Esophagus muscularis mucosa (tissue), 4 donors: ENCODE measurements around the gene NDUFS8. TPM values are rescaled to one million over a fixed set of nuclear protein-coding genes. Genes with fewer than 3 reads are reported as not detected.

Source experiments
- DNase-seq: peaks from one replicate; pipeline ENCODE4 v3.0.0-alpha.2; 2017; ENCODE audit errors: extremely low spot score
- H3K27ac ChIP-seq, 4 donors: fragments of 200-600 bp; sonication (generic); replicated peaks in 1 of 4; 1 replicate in 3 of 4; 2 replicates in 1 of 4; pipeline ENCODE4 v1.5.1; 2016 to 2019; ENCODE audit warnings: mild to moderate bottlenecking in 1 of 4
- H3K27me3 ChIP-seq, 4 donors: fragments of 200-600 bp; sonication (generic); one replicate each; pipeline versions ENCODE4 v1.5.1 to v1.6.0; 2016 to 2019
- H3K36me3 ChIP-seq, 4 donors: fragments of 200-600 bp; sonication (generic); one replicate each; pipeline ENCODE4 v1.5.1; 2016 to 2019
- H3K4me1 ChIP-seq, 4 donors: fragments of 200-600 bp; sonication (generic); one replicate each; pipeline ENCODE4 v1.5.1; 2016 to 2019
- H3K4me3 ChIP-seq, 4 donors: fragments of 200-600 bp; sonication (generic); 1 replicate in 2 of 4; 2 replicates in 2 of 4; pipeline ENCODE4 v1.5.1; 2016 to 2019; ENCODE audit warnings: mild to moderate bottlenecking in 4 of 4, moderate library complexity in 1 of 4
- H3K9me3 ChIP-seq, 4 donors: fragments of 200-600 bp; sonication (generic); 1 replicate in 3 of 4; 2 replicates in 1 of 4; pipeline ENCODE4 v1.5.1; 2016 to 2019
- CTCF ChIP-seq, 3 experiments: fragments of 200-600 bp in 2 of 3; fragments of 450-650 bp in 1 of 3; sonication (generic) in 2 of 3; IDR thresholded peaks; one replicate each; pipeline ENCODE4 v1.5.1; 2017 to 2019; ENCODE audit warnings: antibody characterized with exemption in 3 of 3, mild to moderate bottlenecking in 2 of 3, moderate library complexity in 1 of 3
- EP300 ChIP-seq: sonication (generic); formaldehyde crosslinking; IDR thresholded peaks from one replicate; pipeline ENCODE4 v1.6.1; 2017; ENCODE audit warnings: antibody characterized with exemption
- POLR2A ChIP-seq: fragments of 450-650 bp; IDR thresholded peaks from one replicate; pipeline ENCODE4 v1.6.1; 2017; ENCODE audit warnings: antibody characterized with exemption, moderate library complexity, mild to moderate bottlenecking, low read depth
- POLR2AphosphoS5 ChIP-seq, 2 donors: sonication (generic); formaldehyde crosslinking; IDR thresholded peaks; one replicate each; pipeline ENCODE4 v1.6.1; 2017; ENCODE audit warnings: antibody characterized with exemption in 2 of 2
- WGBS: methylation state at CpG from one replicate; pipeline ENCODE4 v1.1.5; 2018; 5-methylcytosine and 5-hydroxymethylcytosine counted together
- intact Hi-C: fragments of 100-400 bp; cut with DNase I; formaldehyde crosslinking; loops from one replicate; pipeline ENCODE4 v1.15.1; 2023
- total RNA-seq, 4 donors: library from RNA; depleted of rRNA; stranded (reverse); fragments of >200 nt; gene quantifications; one replicate each; pipeline versions ENCODE4 v1.1.0 to v1.2.1, GENCODE V29; 2016

Gene NDUFS8
- total RNA-seq, 4 donors from 2014 or later, result 178 to 271 (median 198) TPM

GRCh38 chr11:68010090-68011041 is 20.1 kb upstream of the NDUFS8 start, which contains the start of gene ALDH3B1:
TSS of gene ALDH3B1 (plus strand) at chr11:68010327. CDS start at chr11:68015298, 4,971 bp downstream.
- intact Hi-C loops, result no loop called here
- H3K4me1 ChIP-seq, result peaks cover 20 to 68% (median 57%) of the 10 kb centered on the region in 4 donors

DNA sequence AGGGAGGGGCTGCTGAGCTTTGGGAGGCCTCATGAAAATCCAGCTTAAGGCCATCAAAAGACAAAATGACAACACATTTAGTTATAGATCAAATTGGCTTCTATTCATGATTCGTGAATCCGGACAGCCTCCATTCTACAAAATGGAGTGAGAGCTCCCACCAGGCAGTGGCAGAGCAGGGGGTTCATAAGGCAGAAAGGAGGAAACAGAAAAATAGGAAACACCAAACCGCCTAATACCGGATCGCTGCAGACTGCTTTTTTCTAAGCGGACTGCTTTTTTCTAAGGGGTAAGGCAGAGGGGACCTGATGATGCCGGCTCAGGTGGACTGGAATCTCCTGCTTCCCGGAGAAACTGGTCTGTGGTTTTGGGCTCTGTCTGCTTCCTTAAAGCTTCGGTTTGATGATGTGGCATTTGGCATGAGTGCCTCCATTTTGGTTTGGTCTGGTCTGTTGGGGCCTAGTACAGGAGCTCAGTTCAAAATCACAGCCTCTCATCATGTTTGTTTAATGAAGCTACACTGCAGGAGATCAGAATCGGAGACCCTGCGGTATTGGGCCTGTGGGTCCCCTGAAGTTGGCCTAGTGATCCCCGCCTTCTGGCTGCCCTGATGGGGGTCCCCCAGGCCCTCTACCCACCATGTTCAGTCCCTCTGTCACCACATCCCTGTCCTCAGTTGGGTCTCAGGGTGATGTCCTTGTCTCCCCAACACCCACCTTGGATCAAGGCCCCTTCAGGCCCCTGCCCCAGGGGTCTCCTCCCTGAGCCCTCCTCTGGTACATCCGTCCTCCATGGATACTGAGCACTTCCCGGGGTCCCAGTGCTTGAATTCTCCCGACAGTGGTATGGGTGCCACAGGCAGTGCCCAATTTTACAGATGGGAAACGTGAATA is 19.2 kb upstream of the NDUFS8 start:
- Histone ChIP-seq H3K4me1 (peaks cover 20 to 68% (median 57%) of the 10 kb centered on the region in 4 donors), H3K27me3 (no peaks in the 10 kb centered on the region), H3K4me3 (peak overlapping the region; percentile 38 to 55 (median 46)), H3K9me3 (no peaks in the 10 kb centered on the region), H3K27ac (peak overlapping the region; percentile 75 to 80 (median 80)), H3K36me3 (no peaks in the 10 kb centered on the region)
- intact Hi-C loops, result no loop called here
- 72% methylated on average over 10 of the region's 16 CpGs for WGBS
- TF ChIP-seq EP300, result no peak
- no peak for TF ChIP-seq CTCF (IDR thresholded peaks at IDR 0.05)
- TF ChIP-seq POLR2A, result no peak
- TF ChIP-seq POLR2AphosphoS5 (IDR thresholded peaks at IDR 0.05), result no peak
- no peak for DNase-seq

More at GRCh38 chr11:68010090-68011041, 20.1 kb upstream of the NDUFS8 start, which contains the start of gene ALDH3B1:
- Histone ChIP-seq H3K27me3 (no peaks in the 10 kb centered on the region), H3K36me3 (no peaks in the 10 kb centered on the region), H3K4me3 (peak within 1 kb of the TSS; percentile 38 to 55 (median 46)), H3K9me3 (no peaks in the 10 kb centered on the region), H3K27ac (peak within 1 kb of the TSS; percentile 75 to 80 (median 80))
- peak; percentile 97 for DNase-seq
- WGBS, result 16% methylated on average over 13 of the region's 33 CpGs
- TF ChIP-seq POLR2A, result no peak
- TF ChIP-seq POLR2AphosphoS5 (IDR thresholded peaks at IDR 0.05), result peak; percentile 76 to 80
- no peak for TF ChIP-seq CTCF (IDR thresholded peaks at IDR 0.05)

- intact Hi-C loops, result no loop called here
- no peak overlapping the region for H3K4me3 ChIP-seq
- H3K36me3 ChIP-seq, result no peaks in the 10 kb centered on the region
- H3K27ac ChIP-seq, result peak overlapping the region; percentile 34 to 75 (median 44)
- DNase-seq, result no peak
- WGBS, result 71% methylated on average over 12 of the region's 17 CpGs
- H3K27me3 ChIP-seq, result no peaks in the 10 kb centered on the region
- H3K4me1 ChIP-seq, result peaks cover 23 to 77% (median 64%) of the 10 kb centered on the region in 4 donors
- no peak for TF ChIP-seq EP300
- TF ChIP-seq CTCF (IDR thresholded peaks at IDR 0.05), result no peak
- no peak for TF ChIP-seq POLR2AphosphoS5 (IDR thresholded peaks at IDR 0.05)
- no peak for TF ChIP-seq POLR2A
- H3K9me3 ChIP-seq, result no peaks in the 10 kb centered on the region
Measured at GRCh38 chr11:68012044-68012842, 18.2 kb upstream of the NDUFS8 start.
